ENCODE measurements around the gene MAX. TPM values are rescaled to one million over a fixed set of nuclear protein-coding genes. Genes with fewer than 3 reads are reported as not detected.

The MAX gene
- total and polyA plus RNA-seq, 2 experiments from 2014 or later, result 36.2 to 39.0 TPM

DNA sequence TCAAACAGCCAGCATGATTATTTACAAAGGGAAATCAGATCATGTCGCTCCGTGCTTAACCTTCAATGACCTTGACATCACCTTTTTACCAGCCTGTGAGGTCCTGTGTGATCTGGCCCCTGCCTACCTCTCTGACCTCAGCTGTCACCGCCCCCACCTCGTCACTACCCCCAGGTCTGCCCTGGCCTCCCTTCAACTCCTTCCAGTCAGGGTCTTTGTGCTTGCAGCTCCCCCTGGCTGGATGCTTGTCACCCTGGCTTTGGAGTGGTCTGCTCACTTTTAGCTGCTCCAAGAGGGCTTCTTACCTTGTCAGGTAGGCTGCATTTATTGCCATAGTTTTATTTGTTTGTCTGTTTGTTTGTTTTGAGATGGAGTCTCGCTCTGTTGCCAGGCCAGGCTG, 8.2 kb upstream of the MAX start:
- Histone ChIP-seq H3K36me3 (no peaks in the 10 kb centered on the region), H3K27me3 (no peaks in the 10 kb centered on the region), H3K4me1 (ENCODE audit: low read depth) (peaks cover 3% of the 10 kb centered on the region), H3K9me3 (ENCODE audit: low read depth) (no peaks in the 10 kb centered on the region), H3K27ac (no peak overlapping the region), H3K4me3 (no peak overlapping the region)
- DNase-seq (ENCODE audit: low read depth in 1 of 2, low spot score in 1 of 2), result no peak
- TF ChIP-seq, protein P1, sequence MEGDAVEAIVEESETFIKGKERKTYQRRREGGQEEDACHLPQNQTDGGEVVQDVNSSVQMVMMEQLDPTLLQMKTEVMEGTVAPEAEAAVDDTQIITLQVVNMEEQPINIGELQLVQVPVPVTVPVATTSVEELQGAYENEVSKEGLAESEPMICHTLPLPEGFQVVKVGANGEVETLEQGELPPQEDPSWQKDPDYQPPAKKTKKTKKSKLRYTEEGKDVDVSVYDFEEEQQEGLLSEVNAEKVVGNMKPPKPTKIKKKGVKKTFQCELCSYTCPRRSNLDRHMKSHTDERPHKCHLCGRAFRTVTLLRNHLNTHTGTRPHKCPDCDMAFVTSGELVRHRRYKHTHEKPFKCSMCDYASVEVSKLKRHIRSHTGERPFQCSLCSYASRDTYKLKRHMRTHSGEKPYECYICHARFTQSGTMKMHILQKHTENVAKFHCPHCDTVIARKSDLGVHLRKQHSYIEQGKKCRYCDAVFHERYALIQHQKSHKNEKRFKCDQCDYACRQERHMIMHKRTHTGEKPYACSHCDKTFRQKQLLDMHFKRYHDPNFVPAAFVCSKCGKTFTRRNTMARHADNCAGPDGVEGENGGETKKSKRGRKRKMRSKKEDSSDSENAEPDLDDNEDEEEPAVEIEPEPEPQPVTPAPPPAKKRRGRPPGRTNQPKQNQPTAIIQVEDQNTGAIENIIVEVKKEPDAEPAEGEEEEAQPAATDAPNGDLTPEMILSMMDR (IDR thresholded peaks at IDR 0.05; ENCODE audit: low read depth, low read length), result no peak

DNA sequence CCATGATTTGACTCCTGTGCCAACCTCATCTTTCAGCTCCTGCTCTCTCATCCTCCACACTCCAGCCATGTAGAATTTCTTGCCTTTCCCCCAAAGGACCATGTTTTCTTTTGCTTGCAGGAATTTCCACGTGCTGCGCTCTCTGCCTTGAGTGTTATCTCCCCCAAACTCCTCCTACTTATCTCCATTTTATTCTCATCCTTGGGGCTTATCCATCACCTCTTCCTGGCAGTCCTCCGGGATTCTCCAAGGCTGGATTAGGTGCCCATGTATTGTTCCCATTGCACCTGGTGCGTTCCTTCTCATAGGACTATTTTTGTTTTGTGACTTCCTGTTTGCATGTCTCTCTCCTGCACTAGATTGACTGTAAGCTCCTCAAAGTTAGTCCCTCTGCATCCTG, 7.0 kb upstream of the MAX start:
- Histone ChIP-seq H3K4me1 (ENCODE audit: low read depth) (peaks cover 3% of the 10 kb centered on the region), H3K4me3 (no peak overlapping the region), H3K27ac (no peak overlapping the region), H3K27me3 (no peaks in the 10 kb centered on the region), H3K9me3 (ENCODE audit: low read depth) (no peaks in the 10 kb centered on the region), H3K36me3 (no peaks in the 10 kb centered on the region)
- DNase-seq (ENCODE audit: low read depth in 1 of 2, low spot score in 1 of 2), result no peak
- TF ChIP-seq, protein P1 (IDR thresholded peaks at IDR 0.05; ENCODE audit: low read depth, low read length), result no peak

DNA sequence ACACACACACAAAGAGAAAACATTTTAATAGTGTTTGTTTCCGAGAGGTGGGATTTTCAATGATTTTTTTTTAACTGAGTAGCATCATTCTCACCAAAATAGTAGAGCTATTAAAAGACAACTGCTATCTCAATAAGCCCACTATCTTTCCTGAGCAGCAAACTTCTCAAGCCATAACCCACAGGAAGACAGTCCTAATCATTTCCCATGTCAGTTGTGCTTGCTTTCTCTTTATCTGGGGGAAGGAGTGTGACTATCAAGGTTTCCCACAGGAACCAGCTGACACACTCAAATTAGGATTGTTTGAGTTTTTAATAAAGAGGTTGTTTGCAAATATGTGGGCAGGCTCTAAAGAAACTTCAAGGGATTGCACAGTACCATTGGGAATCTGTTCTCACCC, 4.9 kb upstream of the MAX start:
- H3K27ac ChIP-seq, result peak overlapping the region; percentile 59
- H3K36me3 ChIP-seq, result no peaks in the 10 kb centered on the region
- H3K4me3 ChIP-seq, result no peak overlapping the region
- H3K4me1 ChIP-seq (ENCODE audit: low read depth), result peaks cover 3% of the 10 kb centered on the region
- H3K27me3 ChIP-seq, result no peaks in the 10 kb centered on the region
- TF ChIP-seq, protein P1 (IDR thresholded peaks at IDR 0.05; ENCODE audit: low read depth, low read length), result no peak
- no peaks in the 10 kb centered on the region for H3K9me3 ChIP-seq (ENCODE audit: low read depth)
- DNase-seq (ENCODE audit: low read depth in 1 of 2, low spot score in 1 of 2), result no peak

DNA sequence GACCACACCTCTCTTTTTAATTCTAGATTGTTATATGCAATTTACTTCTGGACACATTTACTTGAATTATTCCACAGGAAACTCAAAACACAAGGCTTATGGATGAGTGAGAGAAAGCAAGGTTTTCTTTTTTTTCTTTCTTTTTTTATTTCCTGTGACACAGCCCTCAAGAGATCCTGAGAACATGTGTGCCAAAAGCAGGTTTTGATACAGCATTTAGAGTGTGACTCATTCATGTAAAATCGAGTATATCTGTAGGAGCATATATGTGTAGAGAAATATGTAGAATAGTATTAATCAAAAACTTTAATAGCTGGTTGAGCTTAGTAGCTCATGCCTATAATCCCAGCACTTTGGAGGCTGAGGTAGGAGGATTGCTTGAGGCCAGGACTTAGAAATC, 4.4 kb upstream of the MAX start:
- Histone ChIP-seq H3K27me3 (no peaks in the 10 kb centered on the region), H3K4me3 (no peak overlapping the region), H3K36me3 (no peaks in the 10 kb centered on the region), H3K27ac (no peak overlapping the region), H3K9me3 (ENCODE audit: low read depth) (no peaks in the 10 kb centered on the region), H3K4me1 (ENCODE audit: low read depth) (peaks cover 3% of the 10 kb centered on the region)
- DNase-seq (ENCODE audit: low read depth in 1 of 2, low spot score in 1 of 2), result no peak
- TF ChIP-seq, protein P1 (IDR thresholded peaks at IDR 0.05; ENCODE audit: low read depth, low read length), result no peak

DNA sequence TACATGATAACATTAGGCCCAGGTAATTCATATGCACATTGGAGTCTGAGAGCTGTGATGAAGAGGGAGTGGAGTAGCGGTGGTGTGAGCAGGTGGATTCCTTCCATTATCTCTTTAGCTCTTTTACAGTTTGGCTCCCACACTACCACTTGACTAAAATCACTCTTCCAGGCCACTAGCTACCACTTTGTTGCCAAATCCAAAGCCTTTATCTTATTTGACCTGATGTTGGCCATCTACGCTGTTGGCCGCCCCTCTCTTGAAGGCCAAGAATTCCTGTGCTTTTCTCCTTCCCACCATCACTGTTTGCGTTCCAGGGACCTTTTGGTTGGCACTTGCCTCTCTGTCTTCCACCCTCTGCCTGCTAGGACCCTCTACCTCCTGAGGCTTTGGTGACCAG, 4.0 kb upstream of the MAX start:
- H3K36me3 ChIP-seq, result no peaks in the 10 kb centered on the region
- H3K4me1 ChIP-seq (ENCODE audit: low read depth), result peaks cover 3% of the 10 kb centered on the region
- no peaks in the 10 kb centered on the region for H3K27me3 ChIP-seq
- DNase-seq (ENCODE audit: low read depth in 1 of 2, low spot score in 1 of 2), result no peak
- TF ChIP-seq, protein P1 (IDR thresholded peaks at IDR 0.05; ENCODE audit: low read depth, low read length), result no peak
- no peak overlapping the region for H3K27ac ChIP-seq
- H3K4me3 ChIP-seq, result no peak overlapping the region
- H3K9me3 ChIP-seq (ENCODE audit: low read depth), result no peaks in the 10 kb centered on the region

DNA sequence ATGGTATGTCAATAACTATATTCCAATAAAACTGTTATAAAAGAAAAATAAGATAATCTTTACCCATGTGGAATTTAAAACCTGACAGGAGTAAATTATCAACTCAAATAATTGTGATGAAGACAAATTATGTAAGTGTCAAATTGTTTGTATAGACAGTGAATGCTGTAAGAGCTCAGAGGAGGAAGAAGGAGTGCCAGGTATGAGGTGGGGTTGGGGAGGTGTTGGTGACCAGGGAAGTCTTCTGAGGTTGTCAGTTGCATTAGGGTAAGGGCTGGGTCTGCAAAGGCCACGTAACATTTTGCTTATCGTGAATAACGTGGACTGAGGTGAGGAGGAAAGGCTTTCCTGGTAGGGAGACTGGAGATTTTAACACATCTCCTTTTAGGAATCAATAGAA, 2.5 kb upstream of the MAX start:
- DNase-seq (ENCODE audit: low read depth in 1 of 2, low spot score in 1 of 2), result no peak
- Histone ChIP-seq H3K4me1 (ENCODE audit: low read depth) (peaks cover 8% of the 10 kb centered on the region), H3K9me3 (ENCODE audit: low read depth) (no peaks in the 10 kb centered on the region), H3K36me3 (no peaks in the 10 kb centered on the region), H3K27me3 (no peaks in the 10 kb centered on the region), H3K27ac (no peak overlapping the region), H3K4me3 (no peak overlapping the region)
- TF ChIP-seq, protein P1 (IDR thresholded peaks at IDR 0.05; ENCODE audit: low read depth, low read length), result no peak
